PC-9 (cell line): ENCODE results near the gene L1CAM.

ENCODE experiments used
- EZH2 ChIP-seq: fragments of 200-600 bp; sonication (generic); IDR thresholded peaks from 2 replicates; pipeline ENCODE4 v1.8.0; 2017; ENCODE audit warnings: antibody characterized with exemption, low read depth
- TF ChIP-seq, protein P1 (sequence below): fragments of 200-600 bp; sonication (generic); conservative IDR thresholded peaks from 2 replicates; pipeline ENCODE4 v1.6.1; 2017; ENCODE audit warnings: mixed run types, antibody characterized with exemption, mild to moderate bottlenecking, moderate library complexity

- TF ChIP-seq, protein P1, sequence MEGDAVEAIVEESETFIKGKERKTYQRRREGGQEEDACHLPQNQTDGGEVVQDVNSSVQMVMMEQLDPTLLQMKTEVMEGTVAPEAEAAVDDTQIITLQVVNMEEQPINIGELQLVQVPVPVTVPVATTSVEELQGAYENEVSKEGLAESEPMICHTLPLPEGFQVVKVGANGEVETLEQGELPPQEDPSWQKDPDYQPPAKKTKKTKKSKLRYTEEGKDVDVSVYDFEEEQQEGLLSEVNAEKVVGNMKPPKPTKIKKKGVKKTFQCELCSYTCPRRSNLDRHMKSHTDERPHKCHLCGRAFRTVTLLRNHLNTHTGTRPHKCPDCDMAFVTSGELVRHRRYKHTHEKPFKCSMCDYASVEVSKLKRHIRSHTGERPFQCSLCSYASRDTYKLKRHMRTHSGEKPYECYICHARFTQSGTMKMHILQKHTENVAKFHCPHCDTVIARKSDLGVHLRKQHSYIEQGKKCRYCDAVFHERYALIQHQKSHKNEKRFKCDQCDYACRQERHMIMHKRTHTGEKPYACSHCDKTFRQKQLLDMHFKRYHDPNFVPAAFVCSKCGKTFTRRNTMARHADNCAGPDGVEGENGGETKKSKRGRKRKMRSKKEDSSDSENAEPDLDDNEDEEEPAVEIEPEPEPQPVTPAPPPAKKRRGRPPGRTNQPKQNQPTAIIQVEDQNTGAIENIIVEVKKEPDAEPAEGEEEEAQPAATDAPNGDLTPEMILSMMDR, result no peak
- no peak for TF ChIP-seq EZH2
These were observed 37.2 kb upstream of the L1CAM start for GRCh38 chrX:153922932-153923857.
